Endothelial cell of umbilical vein (primary cell): ENCODE data around the gene FGF3.

Experiments used
- CTCF ChIP-seq, 2 donors: IDR thresholded peaks; 1 replicate in 1 of 2; 2 replicates in 1 of 2; pipeline ENCODE4 v1.5.1; 2011; ENCODE audit warnings: low read length in 2 of 2, mild to moderate bottlenecking in 2 of 2, moderate library complexity in 2 of 2, control low read depth in 1 of 2, inconsistent platforms in 1 of 2, low read depth in 1 of 2; ENCODE audit not compliant: insufficient read depth in 1 of 2; ENCODE audit errors: extremely low read depth in 1 of 2
- JUN ChIP-seq: IDR thresholded peaks from 2 replicates; pipeline ENCODE4 v1.6.1; 2011; ENCODE audit warnings: borderline replicate concordance, low read depth; ENCODE audit not compliant: insufficient read length, insufficient read depth
- MYC ChIP-seq: IDR thresholded peaks from one replicate; pipeline ENCODE4 v1.6.1; 2011; ENCODE audit warnings: mild to moderate bottlenecking, low read depth, low read length
- POLR2AphosphoS5 ChIP-seq: IDR thresholded peaks from 2 replicates; pipeline ENCODE4 v1.6.1; 2012; ENCODE audit warnings: low read depth, mild to moderate bottlenecking, control low read depth, low read length, moderate library complexity; ENCODE audit not compliant: insufficient read depth

GRCh38 chr11:69834811-69835800 is 15.9 kb upstream of the FGF3 start:
- TF ChIP-seq MYC (no peak), CTCF (IDR thresholded peaks at IDR 0.05; ENCODE audit: extremely low read depth in 1 of 2, insufficient read depth in 1 of 2, low read depth in 1 of 2, low read length in 2 of 2) (no peak), JUN (no peak), POLR2AphosphoS5 (no peak)
